Stimulated activated CD4-positive, alpha-beta T cell treated with anti-CD3 and anti-CD28 coated beads, TNF-alpha, amount 100 ng/mL, for 4 hours (primary cell): Measurements from ENCODE around the gene NME4.
"Not testable (repeated sequence)": the region's sequence is repeated elsewhere in the genome, so short reads cannot be mapped to it uniquely, and the experiment has no call there.

Experiments used
- DNase-seq, 3 experiments: peaks; one replicate each; pipeline ENCODE4 v3.0.0-alpha.2; 2020; ENCODE audit warnings: low read depth in 3 of 3

Gene NME4

GRCh38 chr16:377419-377951 is 19.5 kb upstream of the NME4 start:
- no peak for DNase-seq

GRCh38 chr16:378113-378820 is 18.7 kb upstream of the NME4 start:
- not testable (repeated sequence) for DNase-seq

DNA sequence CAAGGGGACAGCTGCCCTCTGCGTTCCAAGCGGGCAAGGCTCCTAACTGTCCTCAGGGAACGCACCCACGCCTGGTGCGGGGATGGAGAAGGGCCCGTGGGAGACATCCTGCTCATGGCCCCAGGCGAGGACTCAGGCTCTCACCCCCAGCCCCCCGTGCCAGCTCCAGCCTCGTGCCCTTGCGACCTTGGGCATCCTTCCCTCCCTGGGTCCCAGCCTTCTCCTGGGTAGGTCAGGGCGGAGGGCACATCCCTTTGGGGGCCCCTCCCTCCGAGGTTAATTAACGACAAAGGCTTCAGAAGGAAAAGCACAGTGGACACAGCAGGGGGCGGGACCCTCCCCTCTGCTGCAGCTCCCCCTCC is 18.2 kb upstream of the NME4 start:
- DNase-seq = no peak

GRCh38 chr16:379183-379960 is 17.6 kb upstream of the NME4 start:
- no peak for DNase-seq

GRCh38 chr16:379961-380761 is 16.8 kb upstream of the NME4 start:
- no peak for DNase-seq

- DNase-seq = no peak
Measured at GRCh38 chr16:380762-381011, 16.3 kb upstream of the NME4 start.

- DNase-seq = no peak
Measured at GRCh38 chr16:381012-381788, 15.8 kb upstream of the NME4 start.

DNA sequence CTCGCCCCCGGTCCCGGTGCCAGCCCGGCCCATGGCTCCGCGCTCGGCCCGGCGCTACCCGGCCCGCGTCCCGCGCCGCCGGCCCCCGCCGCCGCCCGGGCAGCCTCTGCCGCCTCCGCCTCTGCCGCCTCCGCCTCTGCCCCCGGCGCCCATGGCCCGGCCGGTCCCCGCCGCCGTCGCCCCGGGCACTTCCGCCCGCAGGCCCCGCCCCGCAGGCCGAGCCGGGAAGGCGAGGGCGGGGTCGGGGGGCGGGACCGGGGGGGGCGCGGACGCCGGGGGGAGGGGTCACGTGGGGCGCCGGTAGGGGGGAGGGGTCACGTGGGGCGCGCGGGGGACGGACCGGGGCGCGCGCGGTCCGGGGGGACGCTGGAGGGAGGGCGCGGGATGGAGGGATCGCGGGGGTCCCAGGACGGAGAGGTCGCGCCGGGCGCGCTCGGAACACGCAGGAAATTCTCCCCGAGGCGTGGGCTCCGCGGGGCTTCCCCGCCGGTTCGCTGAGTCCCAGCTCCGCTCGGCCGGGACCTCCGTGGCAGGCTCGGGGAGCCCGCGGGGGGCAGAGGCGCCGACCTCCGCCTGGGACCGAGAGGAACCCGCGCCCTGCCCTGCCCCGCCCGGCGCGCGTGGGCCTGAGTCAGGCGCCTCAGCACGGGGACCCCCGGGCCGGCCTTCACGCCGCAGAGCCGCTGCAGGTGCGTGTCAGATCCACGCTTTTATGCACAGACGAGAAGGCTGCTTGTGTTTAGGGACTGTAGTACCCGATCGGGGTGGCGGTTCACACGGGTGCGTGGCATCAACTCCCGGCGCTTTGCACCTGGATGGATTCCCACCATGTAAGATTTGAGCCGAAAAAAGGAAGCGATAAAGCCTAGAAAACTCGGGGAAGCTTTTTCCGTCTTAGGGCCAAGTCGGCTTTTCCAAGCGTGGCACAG is 14.9 kb upstream of the NME4 start, which contains the start of gene PGAP6:
Gene PGAP6, minus strand, starts transcription at position 190 of the 929 bp plus-strand sequence. Its CDS starts 157 bp downstream, at position 33.
- peak; percentile 38 to 63 (median 60) for DNase-seq

- DNase-seq = no peak
Measured at GRCh38 chr16:383326-384051, 13.5 kb upstream of the NME4 start.

GRCh38 chr16:386641-387156 is 10.3 kb upstream of the NME4 start:
- no peak for DNase-seq

DNA sequence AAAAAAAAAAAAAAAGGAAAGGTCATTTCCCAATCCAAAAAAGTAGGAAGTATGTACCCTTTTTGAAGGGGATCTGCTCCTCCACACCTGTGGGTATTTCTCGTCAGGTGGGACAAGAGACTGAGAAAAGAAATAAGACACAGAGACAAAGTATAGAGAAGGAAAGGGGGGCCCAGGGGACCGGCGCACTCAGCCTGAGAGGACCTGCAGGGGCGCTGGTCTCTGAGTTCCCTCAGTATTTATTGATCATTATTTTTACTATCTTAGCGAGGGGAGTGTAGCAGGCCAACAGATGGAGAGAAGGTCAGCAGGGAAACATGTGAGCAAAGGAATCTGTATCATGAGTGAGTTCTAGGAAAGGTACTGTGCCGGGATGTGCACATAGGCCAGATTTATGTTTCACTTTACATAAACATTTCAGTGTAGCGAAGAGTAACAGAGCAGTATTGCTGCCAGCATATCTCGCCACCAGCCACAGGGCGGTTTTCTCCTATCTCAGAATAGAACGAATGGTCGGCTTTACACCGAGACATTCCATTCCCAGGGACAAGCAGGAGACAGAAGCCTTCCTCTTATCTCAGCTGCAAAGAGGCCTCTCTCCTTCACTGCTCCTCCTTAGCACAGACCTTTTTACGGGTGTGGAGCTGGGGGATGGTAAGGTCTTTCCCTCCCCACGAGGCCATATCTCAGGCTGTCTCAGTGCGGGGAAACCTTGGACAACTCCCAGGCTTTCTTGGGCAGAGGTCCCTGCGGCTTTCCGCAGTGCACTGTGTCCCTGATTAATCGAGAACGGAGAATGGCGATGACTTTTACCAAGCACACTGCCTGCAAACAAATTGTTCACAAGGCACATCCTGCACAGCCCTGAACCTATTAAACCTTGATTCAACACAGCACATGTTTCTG is 9.0 kb upstream of the NME4 start:
- DNase-seq = not testable (repeated sequence)

DNA sequence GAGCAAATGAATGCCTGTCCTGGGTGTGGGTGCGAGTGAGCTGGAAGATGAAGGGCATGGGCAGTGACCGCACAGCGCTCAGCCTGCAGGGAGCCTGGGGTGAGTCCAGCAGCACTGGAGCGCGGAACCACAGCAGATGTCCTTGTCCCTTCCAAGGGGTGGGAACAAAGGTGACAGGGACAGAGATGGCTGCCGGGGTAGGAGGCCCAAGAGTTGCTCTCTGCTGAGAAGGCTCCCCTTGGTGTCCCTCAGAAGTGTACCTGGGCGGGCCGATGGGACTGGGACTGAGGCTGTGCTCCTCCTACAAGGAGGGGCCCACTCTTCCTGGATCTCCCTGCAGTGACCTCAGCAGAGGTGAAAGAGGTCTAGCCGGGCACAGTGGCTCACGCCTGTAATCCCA is 7.6 kb upstream of the NME4 start:
- DNase-seq = no peak

GRCh38 chr16:391885-392335 is 5.1 kb upstream of the NME4 start:
- peak in 2 of 3 experiments; percentile 49 to 55 for DNase-seq

- no peak for DNase-seq
Measured at GRCh38 chr16:392450-393030, 4.5 kb upstream of the NME4 start.

- no peak for DNase-seq
Measured at GRCh38 chr16:396199-396598, 800 bp upstream of the NME4 start.

- no peak for DNase-seq
Measured at GRCh38 chr16:396605-397004, 394 bp upstream of the NME4 start.

DNA sequence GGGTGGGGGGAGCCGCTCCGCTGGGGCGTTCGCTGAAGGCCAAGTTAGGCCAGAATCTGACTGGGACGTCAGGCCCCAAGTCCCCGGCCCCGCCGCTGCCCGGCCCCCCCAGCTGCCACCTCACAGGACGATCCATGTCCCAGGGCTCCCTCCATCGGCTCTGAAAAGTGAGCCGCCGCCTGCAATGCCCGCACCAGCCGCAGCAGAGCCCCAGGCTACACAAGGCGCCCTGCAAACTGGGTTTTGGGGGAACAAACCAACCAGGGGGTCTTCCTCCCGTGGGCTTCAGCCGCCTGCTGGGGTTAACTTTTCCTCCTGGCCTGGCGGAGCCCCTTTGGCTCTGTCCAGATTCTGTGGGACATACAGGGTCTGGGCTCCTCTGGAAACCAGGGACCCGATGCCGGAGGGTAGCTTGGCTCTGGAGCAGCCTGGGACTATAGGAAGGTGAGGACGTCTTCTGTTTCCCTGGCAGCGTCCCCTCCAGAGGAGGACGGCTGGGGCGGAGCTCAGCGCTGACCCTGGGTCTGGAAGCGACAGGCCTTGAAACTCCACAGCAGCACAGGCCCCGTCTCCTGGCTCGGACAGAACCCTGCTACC is 835 bp downstream of the NME4 start:
- no peak for DNase-seq
